Ovary (tissue), 9 donors: Measurements from ENCODE around the gene MPC1. TPM values are rescaled to one million over a fixed set of nuclear protein-coding genes. Genes with fewer than 3 reads are reported as not detected.
"Not testable (repeated sequence)": the region's sequence is repeated elsewhere in the genome, so short reads cannot be mapped to it uniquely, and the experiment has no call there.

Source experiments
- DNase-seq, 5 donors: peaks; one replicate each; pipeline ENCODE4 v3.0.0-alpha.2; 2019 to 2020
- H3K27ac ChIP-seq, 2 donors: fragments of 200-600 bp; one replicate each; pipeline versions ENCODE4 v1.5.1 to v1.8.0; 2019 to 2022
- H3K27me3 ChIP-seq: fragments of 200-600 bp; one replicate; pipeline ENCODE4 v1.8.0; 2022
- H3K36me3 ChIP-seq: fragments of 200-600 bp; sonication (generic); one replicate; pipeline ENCODE4 v1.5.1; 2019
- H3K4me1 ChIP-seq: one replicate; pipeline ENCODE4 v1.8.1; 2013; ENCODE audit warnings: mild to moderate bottlenecking, moderate library complexity; ENCODE audit not compliant: insufficient read depth
- H3K4me3 ChIP-seq: fragments of 200-600 bp; sonication (generic); one replicate; pipeline ENCODE4 v1.5.1; 2017
- H3K9me3 ChIP-seq, 2 donors: fragments of 200-600 bp in 1 of 2; sonication (generic) in 1 of 2; one replicate each; pipeline versions ENCODE4 v1.5.1 to v1.8.1; 2013 to 2019; ENCODE audit warnings: mild to moderate bottlenecking in 1 of 2, moderate library complexity in 1 of 2
- EP300 ChIP-seq: sonication (generic); formaldehyde crosslinking; IDR thresholded peaks from one replicate; pipeline ENCODE4 v1.6.1; 2017; ENCODE audit warnings: antibody characterized with exemption
- POLR2A ChIP-seq: fragments of 450-650 bp; IDR thresholded peaks from one replicate; pipeline ENCODE4 v1.6.1; 2017; ENCODE audit warnings: antibody characterized with exemption, mild to moderate bottlenecking, moderate library complexity
- WGBS, 3 donors: extraction: QIAGEN DNeasy Blood & Tissue Kit in 1 of 3; methylation state at CpG; one replicate each; pipeline versions ENCODE4 v1.1.5 to v1.1.7; 2013 to 2017; 5-methylcytosine and 5-hydroxymethylcytosine counted together
- intact Hi-C, 4 donors: fragments of 100-400 bp; cut with DNase I; formaldehyde crosslinking; loops; one replicate each; pipeline versions ENCODE4 v1.11.0 to v1.15.1; 2022 to 2023
- polyA plus RNA-seq, 2 donors: library from polyadenylated mRNA; stranded (reverse); fragments of 200-250 nt in 1 of 2; fragments of 350-450 nt in 1 of 2; fragmentation: Illumina TruSeq in 1 of 2; extraction: RNeasy Lipid Tissue Mini Kit (QIAGEN cat#74804) in 1 of 2; gene quantifications; one replicate each; pipeline ENCODE4 v1.2.3, GENCODE V29; 2013 to 2014
- total RNA-seq, 7 donors: library from RNA; depleted of rRNA in 2 of 7; stranded (reverse); fragments of >200 nt in 2 of 7; fragmentation: NEBNext Ultra II Directional in 3 of 7; extraction: Animal tissue kit (Norgen Biotek cat#: 25700) in 3 of 7; gene quantifications; one replicate each; pipeline versions ENCODE4 v1.1.0 to v1.2.4, GENCODE V29; 2016 to 2023
- TF ChIP-seq, protein P1 (sequence below), 3 donors: fragments of 450-650 bp in 2 of 3; fragments of 200-600 bp in 1 of 3; IDR thresholded peaks; one replicate each; pipeline versions ENCODE4 v1.5.1 to v1.8.0; 2016 to 2022; ENCODE audit warnings: antibody characterized with exemption in 3 of 3, mild to moderate bottlenecking in 1 of 3
- donor health status: DM: no; HTN: no; CAD: no; lungs with moderate emphysema.
- donor health status: DM: no; HTN: no; CAD: no.
- donor health status: Bipolar disorder and iron deficiency.
- donor health status: DM: yes; HTN: yes; CAD: no.
- donor health status: DM: no; HTN: no; CAD: no.
- donor health status: DM: yes; HTN: yes; CAD: no.

The MPC1 gene
- total and polyA plus RNA-seq, 9 donors: 34.1 to 82.6 (median 38.8) TPM

- TF ChIP-seq EP300 (no peak), POLR2A (no peak)
- TF ChIP-seq, protein P1, sequence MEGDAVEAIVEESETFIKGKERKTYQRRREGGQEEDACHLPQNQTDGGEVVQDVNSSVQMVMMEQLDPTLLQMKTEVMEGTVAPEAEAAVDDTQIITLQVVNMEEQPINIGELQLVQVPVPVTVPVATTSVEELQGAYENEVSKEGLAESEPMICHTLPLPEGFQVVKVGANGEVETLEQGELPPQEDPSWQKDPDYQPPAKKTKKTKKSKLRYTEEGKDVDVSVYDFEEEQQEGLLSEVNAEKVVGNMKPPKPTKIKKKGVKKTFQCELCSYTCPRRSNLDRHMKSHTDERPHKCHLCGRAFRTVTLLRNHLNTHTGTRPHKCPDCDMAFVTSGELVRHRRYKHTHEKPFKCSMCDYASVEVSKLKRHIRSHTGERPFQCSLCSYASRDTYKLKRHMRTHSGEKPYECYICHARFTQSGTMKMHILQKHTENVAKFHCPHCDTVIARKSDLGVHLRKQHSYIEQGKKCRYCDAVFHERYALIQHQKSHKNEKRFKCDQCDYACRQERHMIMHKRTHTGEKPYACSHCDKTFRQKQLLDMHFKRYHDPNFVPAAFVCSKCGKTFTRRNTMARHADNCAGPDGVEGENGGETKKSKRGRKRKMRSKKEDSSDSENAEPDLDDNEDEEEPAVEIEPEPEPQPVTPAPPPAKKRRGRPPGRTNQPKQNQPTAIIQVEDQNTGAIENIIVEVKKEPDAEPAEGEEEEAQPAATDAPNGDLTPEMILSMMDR (IDR thresholded peaks at IDR 0.05): no peak
- H3K4me3 ChIP-seq: no peak overlapping the region
- no peaks in the 10 kb centered on the region for H3K36me3 ChIP-seq
- H3K27ac ChIP-seq: no peak overlapping the region
- H3K9me3 ChIP-seq: no peaks in the 10 kb centered on the region
- no peaks in the 10 kb centered on the region for H3K27me3 ChIP-seq
- DNase-seq: no peak
- WGBS, 3 donors: 82 to 86% (median 83%) methylated on average over 12 of the region's 12 CpGs
- H3K4me1 ChIP-seq: peaks cover 1% of the 10 kb centered on the region
- intact Hi-C loops: loop anchor here in 3 of 4 donors (5.0 to 10.0 kb wide), 2 partner anchors 131 to 134 kb away; no protein-coding TSS in a partner anchor
Measured at GRCh38 chr6:166406197-166406596, 23.5 kb upstream of the MPC1 start.

GRCh38 chr6:166405386-166405785, 22.6 kb upstream of the MPC1 start:
- intact Hi-C loops: loop anchor here in 3 of 4 donors (5.0 to 10.0 kb wide), 2 partner anchors 131 to 133 kb away; no protein-coding TSS in a partner anchor
- 53 to 55% (median 53%) methylated on average over 6 to 7 of the region's 7 CpGs for WGBS, 3 donors
- no peaks in the 10 kb centered on the region for H3K36me3 ChIP-seq
- H3K4me1 ChIP-seq: peaks cover 1% of the 10 kb centered on the region
- H3K27me3 ChIP-seq: no peaks in the 10 kb centered on the region
- no peak overlapping the region for H3K4me3 ChIP-seq
- TF ChIP-seq, protein P1 (IDR thresholded peaks at IDR 0.05): no peak
- TF ChIP-seq POLR2A (no peak), EP300 (no peak)
- H3K9me3 ChIP-seq: no peaks in the 10 kb centered on the region
- DNase-seq: no peak
- H3K27ac ChIP-seq: no peak overlapping the region

DNA sequence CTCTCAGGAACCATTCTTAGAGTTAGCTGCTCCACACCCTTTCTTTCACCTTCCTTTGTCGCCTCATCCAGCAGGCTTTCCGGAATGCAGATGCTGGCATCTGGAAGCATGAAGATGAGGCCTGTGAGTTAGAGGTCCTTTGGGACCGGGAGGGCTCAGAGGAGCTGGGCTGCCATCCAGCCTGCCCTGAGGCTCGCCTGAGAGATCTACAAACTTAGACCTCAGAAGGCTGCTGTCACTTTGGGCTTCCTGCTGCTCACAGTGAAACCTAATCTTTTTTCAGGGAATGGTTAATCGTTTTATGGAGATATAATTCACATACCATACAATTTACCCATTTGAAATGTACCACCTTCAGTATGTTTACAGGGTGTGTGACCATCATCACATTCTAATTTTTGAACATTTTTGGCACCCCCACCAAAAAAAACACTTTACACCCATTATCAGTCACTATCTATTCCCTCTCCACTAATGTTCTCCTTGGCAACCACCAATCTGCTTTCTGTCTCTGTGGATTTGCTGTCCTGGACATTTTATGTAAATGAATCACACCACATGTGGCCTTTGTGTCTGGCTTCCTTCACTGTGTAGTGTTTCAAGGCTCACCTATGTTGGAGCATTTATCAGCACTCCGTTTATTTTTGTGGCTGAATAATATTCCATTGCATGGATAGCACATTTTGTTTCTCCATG, 20.0 kb upstream of the MPC1 start:
- Histone ChIP-seq H3K27me3 (no peaks in the 10 kb centered on the region), H3K27ac (no peak overlapping the region), H3K4me3 (no peak overlapping the region), H3K9me3 (no peaks in the 10 kb centered on the region), H3K4me1 (no peaks in the 10 kb centered on the region), H3K36me3 (no peaks in the 10 kb centered on the region)
- DNase-seq: no peak
- WGBS, 3 donors: 29 to 49% (median 37%) methylated on average over 6 of the region's 6 CpGs
- intact Hi-C loops: loop anchor here in 3 of 4 donors (5.0 to 10.0 kb wide), 2 partner anchors 125 to 128 kb away; no protein-coding TSS in a partner anchor
- TF ChIP-seq POLR2A (no peak), EP300 (no peak)
- TF ChIP-seq, protein P1 (IDR thresholded peaks at IDR 0.05): no peak

DNA sequence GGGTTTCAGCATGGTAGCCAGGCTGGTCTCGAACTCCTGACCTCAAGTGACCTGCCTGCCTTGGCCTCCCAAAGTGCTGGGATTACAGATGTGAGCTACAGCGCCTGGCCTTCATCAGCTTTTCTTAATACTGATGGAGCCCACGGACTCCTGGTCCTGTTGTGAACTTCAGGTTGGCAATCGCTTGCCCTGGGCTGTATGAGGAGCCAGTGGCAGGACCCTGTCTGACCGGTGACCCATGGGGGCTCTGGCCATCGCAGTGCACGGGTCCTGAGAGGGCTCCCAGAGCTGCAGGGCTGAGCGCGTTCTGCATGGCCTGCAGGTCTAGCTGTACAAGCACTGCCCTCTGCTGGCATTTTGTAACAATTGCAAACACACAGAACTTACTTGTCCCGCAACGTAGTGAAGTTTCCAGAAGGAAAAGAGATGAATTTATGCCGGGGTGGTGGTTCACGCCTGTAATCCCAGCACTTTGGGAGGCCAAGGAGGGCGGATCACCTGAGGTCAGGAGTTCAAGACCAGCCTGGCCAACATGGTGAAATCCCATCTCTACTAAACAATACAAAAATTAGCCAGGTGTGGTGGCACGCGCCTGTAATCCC, 18.0 kb upstream of the MPC1 start:
- H3K4me3 ChIP-seq, H3K27me3 ChIP-seq, H3K9me3 ChIP-seq, H3K27ac ChIP-seq, H3K36me3 ChIP-seq, H3K4me1 ChIP-seq: not testable (repeated sequence)
- TF ChIP-seq, protein P1 (IDR thresholded peaks at IDR 0.05): peak; percentile 41 to 62 (median 53)
- intact Hi-C loops: loop anchor here in 3 of 4 donors (5.0 to 10.0 kb wide), 2 partner anchors 123 to 126 kb away; no protein-coding TSS in a partner anchor
- DNase-seq: peak; percentile 42 to 60 (median 50)
- 20 to 24% (median 23%) methylated on average over 16 of the region's 16 CpGs for WGBS, 3 donors
